ENCODE measurements around the gene UBA1.

DNA sequence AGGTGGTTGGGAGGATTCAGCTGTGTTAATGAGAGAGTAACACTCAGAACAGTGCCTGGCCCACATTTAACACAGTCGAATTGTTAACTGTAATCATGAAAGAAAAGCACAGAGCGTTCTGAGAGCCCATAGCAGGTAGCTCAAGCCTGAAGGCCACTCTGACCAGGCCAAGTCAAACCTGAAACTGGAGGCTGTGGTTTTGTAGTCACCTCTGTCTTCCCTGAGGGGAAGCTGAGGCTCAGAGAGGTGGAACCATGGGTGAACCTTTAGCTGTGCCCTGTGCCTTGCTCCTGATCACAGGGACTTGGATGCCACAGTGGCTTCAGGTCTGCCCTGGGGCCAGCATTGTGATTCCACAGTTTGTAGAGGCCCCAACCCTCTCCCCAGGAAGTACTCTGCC lies 16.6 kb upstream of the UBA1 start:
- TF ChIP-seq POLR2A (IDR thresholded peaks at IDR 0.05): no peak
- TF ChIP-seq, protein P1, sequence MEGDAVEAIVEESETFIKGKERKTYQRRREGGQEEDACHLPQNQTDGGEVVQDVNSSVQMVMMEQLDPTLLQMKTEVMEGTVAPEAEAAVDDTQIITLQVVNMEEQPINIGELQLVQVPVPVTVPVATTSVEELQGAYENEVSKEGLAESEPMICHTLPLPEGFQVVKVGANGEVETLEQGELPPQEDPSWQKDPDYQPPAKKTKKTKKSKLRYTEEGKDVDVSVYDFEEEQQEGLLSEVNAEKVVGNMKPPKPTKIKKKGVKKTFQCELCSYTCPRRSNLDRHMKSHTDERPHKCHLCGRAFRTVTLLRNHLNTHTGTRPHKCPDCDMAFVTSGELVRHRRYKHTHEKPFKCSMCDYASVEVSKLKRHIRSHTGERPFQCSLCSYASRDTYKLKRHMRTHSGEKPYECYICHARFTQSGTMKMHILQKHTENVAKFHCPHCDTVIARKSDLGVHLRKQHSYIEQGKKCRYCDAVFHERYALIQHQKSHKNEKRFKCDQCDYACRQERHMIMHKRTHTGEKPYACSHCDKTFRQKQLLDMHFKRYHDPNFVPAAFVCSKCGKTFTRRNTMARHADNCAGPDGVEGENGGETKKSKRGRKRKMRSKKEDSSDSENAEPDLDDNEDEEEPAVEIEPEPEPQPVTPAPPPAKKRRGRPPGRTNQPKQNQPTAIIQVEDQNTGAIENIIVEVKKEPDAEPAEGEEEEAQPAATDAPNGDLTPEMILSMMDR (IDR thresholded peaks at IDR 0.05): no peak

Data from heart left ventricle (tissue), 13 donors.